ENCODE measurements around the gene LRRK1. TPM values are rescaled to one million over a fixed set of nuclear protein-coding genes. Genes with fewer than 3 reads are reported as not detected.

The LRRK1 gene
- polyA plus RNA-seq, 1 of the 3 experiments (the other 2 are of a cell fraction), result 6.9 TPM

DNA sequence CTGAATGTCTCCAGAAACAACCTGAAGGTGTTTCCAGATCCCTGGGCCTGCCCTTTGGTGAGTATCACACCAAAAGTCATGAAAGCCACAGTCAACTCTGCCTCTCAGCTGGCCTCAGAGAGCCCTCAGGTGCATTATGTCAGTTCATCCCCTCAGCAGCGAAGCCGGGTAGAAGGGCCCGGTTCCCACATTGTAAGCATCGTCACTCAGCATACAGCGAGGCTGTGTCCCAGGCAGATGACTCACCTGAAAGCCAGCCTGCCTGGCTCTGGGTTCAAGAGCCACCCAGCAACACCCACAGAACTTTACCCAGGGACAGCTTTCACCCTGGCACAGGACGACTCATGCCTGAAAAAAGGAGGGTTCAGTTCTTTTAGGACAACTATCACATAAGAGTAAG lies 91.6 kb downstream of the LRRK1 start (continued):
- no peak for TF ChIP-seq EZH2phosphoT487 (IDR thresholded peaks at IDR 0.05; ENCODE audit: borderline replicate concordance, low read depth)

DNA sequence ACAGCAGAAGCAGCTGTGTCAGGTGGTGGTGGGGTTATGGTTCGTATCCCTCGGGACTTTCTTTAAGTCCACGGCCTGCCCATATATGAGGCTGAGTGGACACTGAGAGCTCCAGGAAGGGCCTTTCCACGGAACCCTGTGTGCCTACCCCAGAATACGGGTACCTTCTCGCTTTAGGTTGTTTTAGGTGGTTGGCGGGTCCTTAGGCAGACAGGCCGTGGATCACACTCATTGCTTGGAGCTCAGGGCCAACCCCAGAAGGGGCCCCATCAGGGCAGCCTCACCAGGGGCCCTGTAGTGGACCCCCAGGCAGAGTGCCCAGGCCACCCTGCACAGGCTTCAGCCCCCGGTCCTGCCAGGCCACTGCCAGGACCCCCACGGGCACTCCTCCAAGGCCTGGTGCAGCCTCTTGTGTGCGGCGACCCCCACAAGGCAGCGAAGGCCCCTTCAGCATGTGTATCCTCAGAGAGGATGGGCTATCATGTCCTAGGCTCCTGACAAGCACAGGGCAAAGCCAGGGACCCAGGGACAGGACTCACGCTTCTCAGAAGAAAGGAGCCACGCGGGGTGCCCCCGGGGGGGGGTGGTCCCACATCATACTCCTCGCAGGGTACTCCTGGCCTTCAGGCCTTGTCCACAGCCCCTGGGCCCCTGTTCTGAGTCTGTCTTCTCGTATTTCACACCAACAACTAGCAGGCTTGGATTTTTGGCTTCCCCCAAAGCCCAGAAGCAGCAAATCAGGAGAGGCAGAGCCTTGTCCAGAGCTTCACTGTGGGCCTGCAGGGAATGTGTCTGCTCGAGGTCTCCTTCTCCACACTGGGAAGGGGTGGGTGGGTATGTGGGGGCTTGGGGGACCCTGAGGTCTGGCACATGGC lies 93.4 kb downstream of the LRRK1 start:
- Histone ChIP-seq H3K36me3 (replicated peaks in 1 of 2; ENCODE audit: control insufficient read depth in 1 of 2, insufficient read depth in 2 of 2, low read length in 1 of 2) (peaks cover 0 to 2% of the 10 kb centered on the region in 2 experiments), H3K27ac (ENCODE audit: low read depth in 2 of 2, low read length in 1 of 2) (no peak overlapping the region), H3K9me3 (no peaks in the 10 kb centered on the region), H3K4me2 (no peak overlapping the region), H3F3A (replicated peaks; ENCODE audit: insufficient read depth) (no peaks in the 10 kb centered on the region), H3K4me3 (ENCODE audit: low read depth in 2 of 2, low read length in 1 of 2) (no peak overlapping the region), H3K27me3 (ENCODE audit: insufficient read depth) (no peaks in the 10 kb centered on the region), H3K79me2 (ENCODE audit: insufficient read depth) (no peaks in the 10 kb centered on the region), H3K4me1 (ENCODE audit: control insufficient read depth in 1 of 2, insufficient read depth in 2 of 2, low read depth in 1 of 2, low read length in 1 of 2) (peaks cover 0 to 11% of the 10 kb centered on the region in 2 experiments; a peak in 1 of 4 replicates), H3K9ac (no peak overlapping the region), H2AFZ (ENCODE audit: low read depth) (no peak overlapping the region), H4K20me1 (ENCODE audit: insufficient read depth) (0 out of 2 replicates have a peak, but pooled peaks cover 4% of the 10 kb centered on the region), H3K9me2 (no peaks in the 10 kb centered on the region)
- TF ChIP-seq GATA2 (CRISPR knock-in tag; IDR thresholded peaks at IDR 0.05) (no peak), FOXM1 (IDR thresholded peaks at IDR 0.05; ENCODE audit: low read depth) (no peak), FOXJ3 (CRISPR knock-in tag; IDR thresholded peaks at IDR 0.05) (no peak), TEAD4 (IDR thresholded peaks at IDR 0.05; ENCODE audit: borderline replicate concordance, insufficient read depth) (no peak), RAD21 (IDR thresholded peaks at IDR 0.05; ENCODE audit: low read length) (no peak), ELF1 (IDR thresholded peaks at IDR 0.05) (no peak), JUND (IDR thresholded peaks at IDR 0.05) (no peak), MEF2A (IDR thresholded peaks at IDR 0.05; ENCODE audit: borderline replicate concordance, low read depth) (no peak), RCOR1 (IDR thresholded peaks at IDR 0.05; ENCODE audit: low read length) (no peak)
- TF ChIP-seq, protein P1, sequence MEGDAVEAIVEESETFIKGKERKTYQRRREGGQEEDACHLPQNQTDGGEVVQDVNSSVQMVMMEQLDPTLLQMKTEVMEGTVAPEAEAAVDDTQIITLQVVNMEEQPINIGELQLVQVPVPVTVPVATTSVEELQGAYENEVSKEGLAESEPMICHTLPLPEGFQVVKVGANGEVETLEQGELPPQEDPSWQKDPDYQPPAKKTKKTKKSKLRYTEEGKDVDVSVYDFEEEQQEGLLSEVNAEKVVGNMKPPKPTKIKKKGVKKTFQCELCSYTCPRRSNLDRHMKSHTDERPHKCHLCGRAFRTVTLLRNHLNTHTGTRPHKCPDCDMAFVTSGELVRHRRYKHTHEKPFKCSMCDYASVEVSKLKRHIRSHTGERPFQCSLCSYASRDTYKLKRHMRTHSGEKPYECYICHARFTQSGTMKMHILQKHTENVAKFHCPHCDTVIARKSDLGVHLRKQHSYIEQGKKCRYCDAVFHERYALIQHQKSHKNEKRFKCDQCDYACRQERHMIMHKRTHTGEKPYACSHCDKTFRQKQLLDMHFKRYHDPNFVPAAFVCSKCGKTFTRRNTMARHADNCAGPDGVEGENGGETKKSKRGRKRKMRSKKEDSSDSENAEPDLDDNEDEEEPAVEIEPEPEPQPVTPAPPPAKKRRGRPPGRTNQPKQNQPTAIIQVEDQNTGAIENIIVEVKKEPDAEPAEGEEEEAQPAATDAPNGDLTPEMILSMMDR (IDR thresholded peaks at IDR 0.05), result no peak
- TF ChIP-seq, protein P2, sequence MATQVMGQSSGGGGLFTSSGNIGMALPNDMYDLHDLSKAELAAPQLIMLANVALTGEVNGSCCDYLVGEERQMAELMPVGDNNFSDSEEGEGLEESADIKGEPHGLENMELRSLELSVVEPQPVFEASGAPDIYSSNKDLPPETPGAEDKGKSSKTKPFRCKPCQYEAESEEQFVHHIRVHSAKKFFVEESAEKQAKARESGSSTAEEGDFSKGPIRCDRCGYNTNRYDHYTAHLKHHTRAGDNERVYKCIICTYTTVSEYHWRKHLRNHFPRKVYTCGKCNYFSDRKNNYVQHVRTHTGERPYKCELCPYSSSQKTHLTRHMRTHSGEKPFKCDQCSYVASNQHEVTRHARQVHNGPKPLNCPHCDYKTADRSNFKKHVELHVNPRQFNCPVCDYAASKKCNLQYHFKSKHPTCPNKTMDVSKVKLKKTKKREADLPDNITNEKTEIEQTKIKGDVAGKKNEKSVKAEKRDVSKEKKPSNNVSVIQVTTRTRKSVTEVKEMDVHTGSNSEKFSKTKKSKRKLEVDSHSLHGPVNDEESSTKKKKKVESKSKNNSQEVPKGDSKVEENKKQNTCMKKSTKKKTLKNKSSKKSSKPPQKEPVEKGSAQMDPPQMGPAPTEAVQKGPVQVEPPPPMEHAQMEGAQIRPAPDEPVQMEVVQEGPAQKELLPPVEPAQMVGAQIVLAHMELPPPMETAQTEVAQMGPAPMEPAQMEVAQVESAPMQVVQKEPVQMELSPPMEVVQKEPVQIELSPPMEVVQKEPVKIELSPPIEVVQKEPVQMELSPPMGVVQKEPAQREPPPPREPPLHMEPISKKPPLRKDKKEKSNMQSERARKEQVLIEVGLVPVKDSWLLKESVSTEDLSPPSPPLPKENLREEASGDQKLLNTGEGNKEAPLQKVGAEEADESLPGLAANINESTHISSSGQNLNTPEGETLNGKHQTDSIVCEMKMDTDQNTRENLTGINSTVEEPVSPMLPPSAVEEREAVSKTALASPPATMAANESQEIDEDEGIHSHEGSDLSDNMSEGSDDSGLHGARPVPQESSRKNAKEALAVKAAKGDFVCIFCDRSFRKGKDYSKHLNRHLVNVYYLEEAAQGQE (IDR thresholded peaks at IDR 0.05; ENCODE audit: low read depth, low read length), result no peak
- TF ChIP-seq, protein P3, sequence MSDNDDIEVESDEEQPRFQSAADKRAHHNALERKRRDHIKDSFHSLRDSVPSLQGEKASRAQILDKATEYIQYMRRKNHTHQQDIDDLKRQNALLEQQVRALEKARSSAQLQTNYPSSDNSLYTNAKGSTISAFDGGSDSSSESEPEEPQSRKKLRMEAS (IDR thresholded peaks at IDR 0.05; ENCODE audit: low read depth), result no peak
- DNase-seq, result no peak
- 88% methylated on average over 9 of the region's 20 CpGs for WGBS (ENCODE audit: low lambda C conversion rate)
- POLR2A ChIA-PET, result no interaction called here
- CTCF ChIA-PET, result interaction anchor here (1.1 to 2.4 kb wide), 10 partner anchors 10 to 662 kb away, joined by 3 to 20 read pairs (median 4); partner anchors contain the start of gene LRRK1
